ENCODE measurements around the gene SPRR2F. TPM values are rescaled to one million over a fixed set of nuclear protein-coding genes. Genes with fewer than 3 reads are reported as not detected.

The SPRR2F gene
- not detected for total RNA-seq

GRCh38 chr1:153113416-153113815, at the start of gene SPRR2F:
SPRR2F (minus strand) TSS chr1:153113516; CDS start chr1:153112733, 783 bp downstream.

GRCh38 chr1:153150846-153151245, 37.5 kb upstream of the SPRR2F start, which contains the start of gene SPRR2G:
SPRR2G (minus strand) TSS chr1:153150890; CDS start chr1:153150110, 780 bp downstream.

GRCh38 chr1:153094426-153094825, 18.9 kb downstream of the SPRR2F start, which contains the start of gene SPRR2E:
SPRR2E (minus strand) TSS chr1:153094526; CDS start chr1:153093751, 775 bp downstream.

GRCh38 chr1:153071511-153071910, 41.8 kb downstream of the SPRR2F start, which contains the start of gene SPRR2B:
SPRR2B (minus strand) TSS chr1:153071611; CDS start chr1:153070839, 772 bp downstream.

Other genes starting within 250 kb of the SPRR2F start
- gene SMCP, start 235.2 kb downstream of the SPRR2F start, total RNA-seq = not detected
- gene IVL, start 205.0 kb downstream of the SPRR2F start, total RNA-seq = 0.44 TPM
- gene SPRR5, start 166.3 kb downstream of the SPRR2F start, total RNA-seq = not detected
- gene SPRR4, start 142.9 kb downstream of the SPRR2F start, total RNA-seq = not detected
- not detected for gene SPRR1A, start 129.4 kb downstream of the SPRR2F start, total RNA-seq
- not detected for gene SPRR3, start 111.8 kb downstream of the SPRR2F start, total RNA-seq
- not detected for gene SPRR1B, start 82.3 kb downstream of the SPRR2F start, total RNA-seq
- gene SPRR2D, start 72.4 kb downstream of the SPRR2F start, total RNA-seq = not detected
- gene SPRR2A, start 56.0 kb downstream of the SPRR2F start, total RNA-seq = not detected
- gene SPRR2B, start 41.9 kb downstream of the SPRR2F start, total RNA-seq = not detected
- gene SPRR2E, start 19.0 kb downstream of the SPRR2F start, total RNA-seq = not detected
- not detected for gene SPRR2G, start 37.4 kb upstream of the SPRR2F start, total RNA-seq
- not detected for gene LELP1, start 89.9 kb upstream of the SPRR2F start, total RNA-seq
- not detected for gene PRR9, start 104.1 kb upstream of the SPRR2F start, total RNA-seq
- 0.44 TPM for gene LORICRIN, start 146.2 kb upstream of the SPRR2F start, total RNA-seq
- gene PGLYRP3, start 199.4 kb upstream of the SPRR2F start, total RNA-seq = not detected
- 0.27 TPM for gene PGLYRP4, start 235.3 kb upstream of the SPRR2F start, total RNA-seq
- gene S100A9, start 244.3 kb upstream of the SPRR2F start, total RNA-seq = 197 TPM